Inflammatory macrophage treated with lipopolysaccharide for 4 hours (primary cell): ENCODE measurements around the gene HOXA1.
A peak's percentile ranks its signal among the peaks of the same experiment; 100 is the strongest.

ENCODE experiments used
- DNase-seq: peaks from one replicate; pipeline ENCODE4 v3.0.0-alpha.2; 2020

Gene HOXA1

DNA sequence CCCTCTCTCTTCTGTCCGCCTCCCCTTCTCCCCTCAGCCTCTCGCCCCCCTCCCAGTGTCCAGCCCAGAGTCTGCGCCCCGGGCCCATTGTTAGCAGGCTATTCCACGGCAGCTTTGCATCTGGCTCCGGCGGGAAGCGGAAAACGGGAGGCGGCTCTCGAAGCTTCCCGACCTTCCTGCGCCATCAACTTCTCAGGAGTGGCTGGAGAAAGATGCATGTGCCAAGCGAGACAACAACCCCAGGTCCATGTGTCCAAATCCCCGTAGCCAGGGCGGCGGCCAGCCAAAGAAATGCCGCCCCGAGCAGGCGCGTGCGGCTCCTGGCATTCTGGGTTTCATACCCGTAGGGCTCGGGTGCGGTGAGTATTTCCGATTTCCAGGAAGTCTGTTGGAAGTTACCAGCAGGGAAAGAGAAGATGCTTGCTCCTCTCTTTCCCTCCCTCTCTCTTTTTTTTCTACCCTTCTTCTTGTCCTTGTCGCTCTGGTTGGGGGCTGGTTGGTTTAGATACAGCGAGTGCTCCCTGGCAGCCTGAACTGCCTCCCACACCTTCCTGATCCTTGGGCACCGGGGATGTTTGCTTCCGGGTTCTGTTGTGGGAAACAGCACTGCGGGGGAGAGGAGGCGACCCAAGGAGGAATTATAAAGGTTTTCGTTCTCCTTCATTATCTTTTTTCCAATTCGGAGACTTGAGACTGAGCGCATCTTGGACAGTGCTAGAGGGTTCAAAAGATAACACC lies 7.9 kb upstream of the HOXA1 start:
- DNase-seq, result no peak

DNA sequence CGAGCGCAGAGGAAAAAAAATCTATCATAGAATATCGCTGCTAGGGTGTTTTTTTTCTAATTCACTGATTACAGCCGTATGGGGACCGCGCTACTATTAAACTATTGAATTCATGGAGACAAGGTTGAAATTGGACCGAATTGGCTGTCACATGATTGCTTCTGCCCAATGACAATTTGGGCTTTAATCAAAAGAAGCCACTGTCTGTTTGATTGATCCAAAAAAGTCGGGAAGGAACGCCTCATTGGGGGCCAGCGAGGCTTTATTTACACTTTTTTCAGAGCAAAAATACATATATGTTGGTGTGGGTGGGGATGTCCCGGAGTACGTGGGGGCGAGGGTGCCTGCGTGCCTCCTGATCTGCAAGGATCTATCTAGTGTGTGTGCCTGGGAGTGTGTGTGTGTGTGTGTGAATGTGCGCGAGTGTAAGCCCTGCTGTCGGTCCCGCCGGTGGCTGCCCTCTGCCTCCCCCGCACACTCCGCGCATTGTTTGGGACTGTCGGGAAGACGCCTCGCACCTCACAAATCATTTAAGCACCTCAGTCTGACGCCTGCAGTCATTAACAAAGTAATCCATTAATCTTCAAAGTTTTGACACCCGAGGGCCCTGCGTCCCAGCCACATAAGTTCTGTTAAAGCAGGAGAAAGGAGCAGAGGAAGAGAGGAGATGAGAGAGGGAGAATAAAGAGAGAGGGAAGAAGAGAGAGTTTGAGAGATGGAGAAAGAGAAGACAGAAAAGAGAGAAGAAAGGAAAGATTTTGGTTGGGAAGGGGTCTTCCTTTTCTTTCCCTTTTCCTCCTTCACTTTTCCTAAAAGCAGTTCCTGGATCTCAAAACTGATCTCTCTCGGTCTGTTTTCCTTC lies 7.0 kb upstream of the HOXA1 start, which contains the start of gene HOXA2:
Gene HOXA2, minus strand, starts transcription at position 103 of the 862 bp plus-strand sequence. CDS start 183 bp downstream, outside the sequence.
- no peak for DNase-seq

DNA sequence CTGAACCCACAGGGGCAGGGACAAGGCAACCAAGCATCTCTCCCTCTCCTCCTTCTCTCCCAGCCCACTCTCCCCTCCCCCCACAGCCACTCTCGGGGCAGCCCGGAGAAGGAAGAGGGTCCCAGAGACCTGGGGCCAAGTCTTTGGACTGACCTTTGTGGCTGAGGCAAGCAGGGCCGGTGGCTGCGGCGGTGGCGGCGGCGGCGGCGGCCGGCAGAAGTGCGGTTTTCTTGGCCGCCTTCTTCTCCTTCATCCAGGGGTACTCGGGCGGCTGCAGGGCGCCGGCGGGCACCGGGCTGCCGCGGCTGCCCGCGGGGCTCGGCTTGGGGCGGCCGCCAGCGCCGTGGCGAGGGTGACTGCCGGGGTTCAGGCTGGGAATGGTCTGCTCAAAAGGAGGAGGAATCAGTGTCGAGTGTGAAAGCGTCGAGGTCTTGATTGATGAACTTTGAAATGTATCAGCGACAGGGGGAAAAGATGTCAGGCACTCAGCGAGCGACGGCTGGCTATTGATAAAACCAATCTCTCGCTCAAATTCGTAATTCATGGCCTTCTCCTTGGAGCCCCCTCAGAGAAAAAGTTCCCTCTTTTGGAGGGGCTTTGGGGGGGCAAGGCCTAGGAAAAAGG lies 6.3 kb upstream of the HOXA1 start:
- no peak for DNase-seq

DNA sequence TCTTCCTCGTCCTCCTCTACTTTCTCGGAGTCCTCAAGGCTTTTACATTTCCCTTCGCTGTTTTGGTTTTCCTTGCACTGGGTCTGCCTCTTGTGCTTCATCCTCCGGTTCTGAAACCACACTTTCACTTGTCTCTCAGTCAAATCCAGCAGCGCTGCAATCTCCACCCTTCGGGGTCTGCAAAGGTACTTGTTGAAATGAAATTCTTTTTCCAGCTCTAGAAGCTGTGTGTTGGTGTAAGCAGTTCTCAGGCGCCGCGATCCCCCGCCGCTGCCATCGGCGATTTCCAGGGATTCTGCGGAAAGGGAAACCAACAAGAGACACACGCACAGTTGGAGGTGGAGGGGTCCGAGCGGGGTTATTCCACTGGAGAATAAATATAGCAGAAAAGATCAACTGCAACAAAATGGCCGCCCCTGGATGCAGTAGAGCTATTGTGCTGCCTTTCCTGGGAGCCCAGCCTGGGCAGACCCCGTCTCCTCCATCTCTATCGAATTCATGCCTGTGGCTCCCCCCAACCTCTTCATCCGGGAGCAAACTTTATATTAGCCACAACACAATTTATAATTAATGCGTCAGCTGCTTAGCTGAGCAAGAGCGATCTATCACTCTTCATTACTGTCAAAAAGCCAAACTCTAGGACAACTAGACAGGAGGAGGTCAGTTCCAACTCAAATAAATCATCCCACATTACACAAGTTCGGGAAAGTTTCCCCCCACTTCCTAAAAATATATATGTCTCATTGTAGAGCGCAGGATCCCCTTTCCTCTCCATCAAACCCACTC lies 5.6 kb upstream of the HOXA1 start:
- DNase-seq, result no peak

DNA sequence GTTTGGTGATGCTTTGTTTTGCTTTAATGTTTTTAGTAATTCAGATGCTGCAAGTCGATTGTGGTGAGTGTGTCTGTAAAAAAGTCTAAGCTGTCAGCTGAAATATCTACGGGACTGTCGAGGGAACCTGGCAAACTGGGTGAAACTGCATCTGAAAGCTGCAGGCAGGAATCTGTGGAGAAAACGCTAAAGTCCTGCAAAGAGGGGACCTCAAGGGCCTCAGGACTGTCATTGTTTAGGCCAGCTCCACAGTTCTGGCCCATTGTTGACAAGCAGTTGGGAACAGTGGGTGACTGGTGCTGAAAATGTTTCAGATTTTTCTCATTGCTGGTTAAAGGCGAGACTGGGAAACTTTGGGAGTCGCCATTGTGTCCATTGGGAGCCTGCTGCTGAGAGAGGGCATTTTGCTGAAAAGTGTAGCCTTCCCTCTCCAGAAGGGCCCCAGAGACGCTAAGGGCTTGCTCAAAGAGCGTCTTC lies 4.9 kb upstream of the HOXA1 start:
- no peak for DNase-seq

DNA sequence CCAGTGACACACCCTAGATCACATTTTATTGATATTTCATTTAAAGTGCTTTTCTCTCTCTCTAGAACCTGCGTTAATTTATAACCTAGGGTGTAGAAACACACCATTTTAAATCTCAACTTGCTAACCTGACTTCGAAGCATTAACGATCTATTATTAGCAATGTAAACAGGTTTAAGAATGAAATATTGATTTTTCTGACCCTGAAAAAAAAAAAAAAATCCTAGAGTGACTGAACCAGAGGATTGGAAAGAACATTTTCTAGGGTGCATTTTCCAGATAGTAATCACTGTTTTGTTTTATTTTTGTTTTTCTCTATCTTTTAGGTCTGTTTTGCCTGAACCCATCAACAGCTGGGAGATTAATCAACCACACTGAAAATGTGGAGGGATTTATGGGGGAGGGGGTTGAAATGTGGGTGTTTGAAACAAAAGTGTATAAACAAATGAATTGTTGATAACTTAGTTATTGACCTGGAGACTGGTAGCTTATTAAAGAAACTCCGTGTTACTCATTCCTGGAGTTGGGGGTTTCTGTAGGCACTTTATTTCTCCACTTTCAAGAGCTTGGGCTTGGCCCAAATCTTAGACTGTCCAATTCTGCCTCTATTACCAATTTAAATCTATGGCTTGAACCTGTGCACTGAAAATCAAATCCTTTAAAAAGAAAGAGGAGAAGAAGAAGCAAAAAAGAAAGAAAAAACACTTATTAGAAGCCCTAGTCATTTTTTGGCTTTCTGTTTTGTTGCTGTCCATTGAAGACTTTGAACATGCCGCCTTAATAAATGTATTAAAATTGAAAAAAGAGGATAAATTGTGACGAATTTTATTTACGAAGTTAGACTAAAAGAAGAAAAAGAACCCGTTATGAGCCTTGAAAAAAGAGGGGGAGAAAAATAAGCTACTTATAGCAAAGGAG lies 3.9 kb upstream of the HOXA1 start:
- no peak for DNase-seq

DNA sequence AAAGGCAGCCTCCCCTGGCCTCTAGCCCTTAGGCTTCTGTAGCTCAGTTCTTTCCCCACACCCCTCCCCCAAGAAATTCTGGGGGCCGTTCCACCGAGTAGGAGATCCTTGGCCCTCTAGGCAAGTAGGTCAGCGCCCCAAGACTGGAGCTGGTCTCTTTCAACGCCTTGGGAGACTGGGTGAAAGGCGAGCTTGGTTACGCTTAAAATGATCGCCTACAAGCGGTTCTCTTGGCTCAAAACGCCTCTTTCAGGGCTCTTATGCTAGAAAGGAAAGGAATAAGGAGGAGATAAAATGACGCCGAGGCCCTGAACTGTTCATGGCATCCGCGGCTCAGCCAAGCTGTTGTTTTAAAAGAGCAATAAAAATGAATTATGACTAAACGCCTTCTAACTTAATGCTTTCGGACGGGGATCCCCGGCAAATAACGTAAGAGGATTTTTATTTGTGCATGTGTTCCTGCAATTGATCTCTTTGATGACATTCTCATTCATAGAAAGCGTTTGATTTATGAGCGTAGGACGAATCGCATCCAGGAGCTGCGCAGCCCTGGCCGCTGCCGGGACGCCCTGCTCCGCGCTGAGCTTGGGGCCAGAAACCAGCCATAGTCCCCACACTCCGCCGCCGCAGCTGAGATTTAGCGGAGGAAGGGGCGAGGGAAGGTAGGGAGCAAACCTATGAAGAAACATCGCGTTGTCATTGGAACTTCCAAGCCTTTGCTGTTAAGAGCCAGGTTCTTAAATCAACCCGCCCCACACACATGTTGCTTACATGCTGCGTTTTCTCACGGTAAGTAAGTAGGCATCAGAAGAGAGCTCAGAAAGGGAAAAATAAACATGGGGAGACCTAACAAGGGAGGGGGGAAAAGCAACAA lies 3.0 kb upstream of the HOXA1 start:
- DNase-seq, result no peak

DNA sequence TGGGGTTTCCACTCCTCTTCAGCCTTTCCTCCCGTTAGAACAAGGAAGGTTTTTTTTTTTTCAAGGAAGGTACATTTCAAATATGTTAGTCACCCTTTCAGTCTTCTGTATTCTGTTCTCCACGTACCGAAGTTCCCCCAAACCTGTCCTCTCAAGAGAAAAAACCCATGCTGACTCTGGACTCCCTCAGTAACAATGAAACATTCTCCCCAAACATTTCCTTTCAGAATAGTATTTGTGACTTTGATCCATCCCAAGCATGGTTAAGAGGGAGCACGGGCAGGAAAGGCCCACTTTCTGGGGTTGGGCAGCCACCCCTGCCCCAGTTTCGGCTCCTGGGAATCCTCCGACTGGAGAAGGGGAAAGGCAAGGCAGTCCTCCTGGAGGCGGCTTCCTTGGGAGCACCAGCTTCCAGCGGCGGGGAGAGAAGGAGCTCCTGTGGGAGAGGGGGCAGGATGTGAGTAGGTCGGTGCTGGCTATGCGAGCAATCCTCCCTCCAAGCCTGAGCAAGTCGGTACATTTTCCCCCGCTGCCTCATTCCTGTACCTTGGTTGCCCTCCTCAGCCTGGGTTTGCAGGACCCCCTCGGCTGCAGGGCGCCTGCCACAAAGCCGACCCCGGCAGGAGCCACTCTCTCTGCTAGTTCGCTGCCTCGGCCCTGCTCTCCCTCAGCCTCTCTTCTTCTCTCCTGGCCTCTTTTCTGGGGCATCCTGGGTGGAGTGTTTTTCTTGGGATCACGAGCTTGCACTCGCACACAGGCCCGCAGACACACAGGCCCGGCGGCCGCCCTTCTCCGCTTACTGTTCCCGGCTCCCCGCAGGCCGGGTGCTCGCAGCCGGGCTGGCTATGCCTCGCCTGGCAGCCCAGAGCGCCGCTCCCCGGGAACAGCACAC lies 2.1 kb upstream of the HOXA1 start:
- DNase-seq, result no peak

DNA sequence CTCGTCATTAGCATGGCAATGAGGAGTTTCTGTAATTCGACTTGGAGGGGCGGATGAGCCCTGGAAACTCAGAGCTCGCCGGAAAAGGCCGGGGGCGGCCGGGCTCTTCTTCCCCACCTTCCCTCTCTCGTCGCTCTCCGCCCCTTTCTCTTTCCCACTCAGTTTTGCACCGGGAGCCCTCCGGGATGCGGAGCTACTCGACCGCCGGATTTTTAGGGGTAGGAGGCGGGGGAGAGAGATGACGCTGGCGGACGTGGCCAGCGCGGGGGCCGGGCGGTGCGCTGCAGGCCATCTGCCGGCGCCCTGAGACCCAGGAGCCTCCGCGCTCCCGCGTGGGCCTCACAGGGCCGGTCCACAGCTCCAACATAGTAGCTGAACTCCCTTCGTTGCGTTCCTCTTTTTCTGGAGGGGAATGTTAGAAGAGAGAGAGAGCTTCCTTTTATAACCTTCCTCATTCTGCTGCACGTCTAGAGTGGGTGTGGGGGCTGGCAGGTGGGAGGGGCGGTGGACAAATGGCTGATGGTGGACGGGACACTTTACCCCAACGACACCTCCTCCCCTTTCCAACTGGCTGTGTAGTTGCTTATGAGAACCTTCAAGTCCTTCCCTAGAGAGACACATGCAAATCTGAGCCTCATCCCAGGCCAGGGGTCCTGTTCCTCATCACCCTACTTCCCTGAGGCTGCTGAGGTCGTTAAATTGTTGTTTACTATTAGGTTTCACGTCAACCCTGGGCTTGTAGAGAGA lies 1.1 kb upstream of the HOXA1 start:
- DNase-seq, result peak; percentile 81

DNA sequence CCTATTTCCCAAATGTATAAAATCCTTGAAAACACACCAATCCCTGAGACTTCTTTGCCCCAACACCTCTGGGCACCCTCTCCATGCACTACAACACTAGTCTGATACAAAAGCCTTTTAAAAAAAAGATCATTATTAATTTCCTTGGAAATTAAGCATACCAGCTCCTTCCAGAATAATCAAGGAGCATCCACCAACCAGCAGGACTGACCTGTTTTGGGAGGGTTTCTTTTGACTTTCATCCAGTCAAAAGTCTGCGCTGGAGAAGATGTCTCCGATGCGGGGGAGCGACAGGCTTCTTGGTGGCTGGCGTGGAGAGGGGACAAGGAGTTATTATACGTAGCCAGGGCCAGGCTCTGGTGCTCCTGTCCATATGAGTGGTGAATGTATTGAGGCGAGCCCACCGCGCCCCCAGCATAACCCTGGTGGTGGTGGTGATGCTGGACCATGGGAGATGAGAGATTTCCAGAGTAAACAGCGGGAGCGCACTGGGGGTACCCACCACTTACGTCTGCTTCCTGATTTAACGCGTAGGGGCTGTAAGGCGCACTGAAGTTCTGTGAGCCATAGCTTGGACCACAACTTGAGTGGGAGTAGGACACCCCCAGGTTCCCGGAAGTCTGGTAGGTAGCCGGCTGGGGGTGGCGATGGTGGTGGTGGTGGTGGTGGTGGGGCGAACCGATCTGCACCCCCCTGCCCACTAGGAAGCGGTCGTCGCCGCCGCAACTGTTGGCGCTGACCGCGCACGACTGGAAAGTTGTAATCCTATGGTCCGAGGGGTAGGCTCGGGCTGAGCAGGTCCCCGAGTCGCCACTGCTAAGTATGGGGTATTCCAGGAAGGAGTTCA lies 527 bp downstream of the HOXA1 start:
- DNase-seq, result no peak

DNA sequence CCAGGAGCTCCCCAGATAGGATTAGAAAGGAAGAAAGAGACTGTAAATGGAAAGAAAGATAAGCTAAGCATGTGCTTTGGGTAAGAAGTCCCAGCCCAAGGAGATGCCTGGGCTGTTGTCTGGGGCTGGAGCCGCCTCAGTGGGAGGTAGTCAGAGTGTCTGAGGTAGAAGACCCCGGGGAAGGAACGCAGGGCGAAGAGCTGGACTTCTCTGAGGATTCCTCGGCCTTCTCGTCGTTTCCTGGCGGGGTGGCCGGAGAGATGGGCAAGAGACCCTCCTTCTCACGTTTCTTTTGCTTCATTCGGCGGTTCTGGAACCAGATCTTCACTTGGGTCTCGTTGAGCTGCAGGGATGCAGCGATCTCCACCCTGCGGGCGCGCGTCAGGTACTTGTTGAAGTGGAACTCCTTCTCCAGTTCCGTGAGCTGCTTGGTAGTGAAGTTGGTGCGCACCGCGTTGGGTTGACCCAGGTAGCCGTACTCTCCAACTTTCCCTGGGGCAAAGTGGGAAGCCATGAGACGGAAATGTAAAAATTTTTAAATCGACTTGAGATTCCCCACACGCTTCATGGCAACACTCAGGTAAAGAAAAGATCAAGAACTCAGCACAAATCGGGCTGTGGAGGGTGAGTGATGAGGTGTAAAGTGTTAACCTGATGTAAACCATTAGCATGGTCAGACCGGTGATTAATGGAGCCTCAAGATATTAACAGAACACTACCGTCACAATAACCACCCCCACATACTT lies 1.3 kb downstream of the HOXA1 start:
- DNase-seq, result no peak

DNA sequence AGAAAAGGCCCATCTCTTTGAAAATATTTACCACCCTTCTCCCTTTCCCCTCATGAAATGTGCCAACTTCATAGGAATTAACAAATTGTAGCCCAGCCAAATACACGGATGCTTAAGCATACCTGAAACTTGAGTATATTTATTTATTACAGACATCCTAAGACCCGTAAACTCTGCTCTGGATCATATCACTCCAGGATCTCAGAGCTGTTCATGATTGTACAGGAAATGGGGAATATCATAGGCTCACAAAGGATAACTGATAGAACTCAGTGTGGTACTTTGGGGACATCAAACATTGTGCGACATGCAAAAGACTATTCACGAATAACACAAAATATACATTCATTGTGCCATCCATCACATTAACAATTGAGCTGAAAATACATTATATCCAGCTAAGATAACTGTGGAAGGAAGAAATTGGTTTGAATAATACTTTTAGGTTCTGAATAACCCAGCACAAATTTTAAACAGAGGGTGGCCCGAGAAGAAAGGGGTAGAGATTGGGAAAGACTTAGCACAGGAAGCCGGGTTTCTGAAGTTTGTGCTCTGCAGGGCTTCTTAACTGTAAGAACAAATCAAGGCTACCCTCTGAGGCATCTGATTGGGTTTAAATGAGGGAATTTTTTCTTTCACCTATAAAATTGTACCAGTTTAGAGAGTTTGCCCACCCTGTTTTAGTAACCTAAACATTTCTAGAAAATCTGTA lies 2.5 kb downstream of the HOXA1 start:
- no peak for DNase-seq

DNA sequence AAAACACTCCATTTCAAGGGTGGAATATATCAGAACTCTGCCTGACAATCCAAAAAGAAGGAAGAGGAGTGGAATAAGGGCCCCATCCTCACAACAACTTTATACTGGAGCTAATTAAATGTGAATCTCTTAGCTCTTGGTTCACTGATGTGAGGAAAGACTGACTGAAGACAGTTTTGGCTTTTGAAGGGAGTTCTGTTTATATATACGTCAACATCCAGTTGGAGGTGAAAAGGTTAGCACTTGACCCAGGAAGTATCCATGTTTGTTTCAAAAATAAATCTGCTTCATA lies 3.0 kb downstream of the HOXA1 start:
- no peak for DNase-seq

DNA sequence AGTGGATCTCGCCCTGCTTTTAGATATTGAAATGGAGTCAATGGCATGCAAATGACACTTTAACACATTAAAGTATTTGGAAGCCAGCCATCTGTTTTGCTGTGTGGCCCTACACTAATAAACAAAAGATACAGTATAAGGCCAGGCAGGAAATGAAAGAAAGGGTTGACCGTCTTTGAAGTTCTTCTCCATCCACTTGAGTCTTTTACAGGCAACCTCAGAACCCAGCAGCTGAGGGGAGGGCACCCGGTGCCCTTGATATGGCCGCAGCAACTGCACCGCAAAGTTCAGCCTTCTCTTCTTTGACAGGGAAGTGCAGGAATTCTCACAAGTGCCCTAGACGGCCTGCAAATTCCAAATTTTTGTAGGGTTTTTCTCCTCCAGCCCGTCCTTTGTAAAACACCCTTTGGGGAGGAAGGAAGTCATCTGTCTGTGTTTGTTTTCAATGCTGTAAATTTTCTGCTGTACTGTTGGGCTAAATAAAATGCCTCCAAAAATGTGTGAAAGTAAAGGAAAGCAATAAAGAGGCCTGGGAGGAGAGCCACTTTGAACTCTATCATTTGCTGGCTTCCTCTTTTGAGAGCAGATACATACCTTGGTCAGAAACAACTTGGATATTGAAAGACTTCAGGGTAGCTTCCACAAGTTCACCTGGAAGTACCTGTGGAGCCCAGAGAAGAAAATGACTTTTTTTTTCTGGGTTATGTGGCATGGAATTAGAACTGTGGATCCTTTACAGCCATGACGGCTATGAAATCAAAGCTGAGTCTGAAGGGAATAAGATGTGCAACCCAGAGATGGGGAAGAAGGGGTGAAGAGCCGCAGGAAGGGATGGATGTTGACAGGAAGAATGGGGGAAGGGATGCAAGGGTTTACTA lies 3.6 kb downstream of the HOXA1 start:
- DNase-seq, result no peak

DNA sequence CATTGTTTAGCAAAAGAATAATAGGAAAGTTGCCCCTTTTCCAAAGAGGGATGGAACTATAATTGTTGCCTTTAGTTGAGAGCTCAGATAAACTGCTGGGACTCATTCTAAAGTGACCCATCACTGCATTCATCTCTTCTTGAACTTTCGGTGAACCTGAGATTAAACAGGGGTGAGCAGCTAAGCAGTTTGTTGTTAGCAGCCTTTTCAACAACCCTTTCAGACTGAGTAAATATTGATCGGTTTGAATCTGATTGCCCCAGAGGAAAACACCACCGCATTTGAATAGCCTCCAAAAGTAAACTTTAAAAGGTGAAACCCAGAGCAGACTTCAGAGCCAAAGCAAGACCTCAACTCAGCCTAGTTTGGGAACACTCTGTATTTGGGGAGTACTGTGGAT lies 4.7 kb downstream of the HOXA1 start:
- DNase-seq, result no peak
